Subcutaneous adipose tissue (tissue), 4 donors: Measurements from ENCODE around the gene NPHP4. TPM values are rescaled to one million over a fixed set of nuclear protein-coding genes. Genes with fewer than 3 reads are reported as not detected.

Source experiments
- total RNA-seq, 4 donors: library from RNA; depleted of rRNA; stranded (reverse); fragments of >200 nt; gene quantifications; one replicate each; pipeline ENCODE4 v1.1.0, GENCODE V29; 2016
- TF ChIP-seq, protein P1 (sequence below): fragments of 450-650 bp; IDR thresholded peaks from one replicate; pipeline ENCODE4 v1.5.1; 2016; ENCODE audit warnings: low read depth, mild to moderate bottlenecking, control low read depth, antibody characterized with exemption, moderate library complexity

The NPHP4 gene
- total RNA-seq, 4 donors from 2014 or later: 7.3 to 11.9 (median 9.5) TPM

DNA sequence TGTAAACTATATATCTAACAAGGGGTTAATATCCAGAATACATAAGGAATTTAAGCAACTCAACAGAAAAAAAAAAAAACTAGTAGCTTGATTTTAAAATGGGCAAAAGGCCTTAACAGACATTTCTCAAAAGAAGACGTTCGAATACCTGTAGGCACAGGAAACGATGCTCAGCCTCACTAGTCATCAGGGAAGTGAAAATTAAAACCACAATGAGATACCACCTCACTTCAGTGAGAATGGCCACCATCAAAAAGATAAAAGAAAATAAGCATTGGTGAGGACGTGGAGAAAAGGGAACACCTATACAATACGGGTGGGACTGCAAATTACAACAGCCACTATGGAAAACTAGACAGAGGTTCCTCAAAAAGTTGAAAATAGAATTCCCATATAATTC lies 37.3 kb downstream of the NPHP4 start:
- TF ChIP-seq, protein P1, sequence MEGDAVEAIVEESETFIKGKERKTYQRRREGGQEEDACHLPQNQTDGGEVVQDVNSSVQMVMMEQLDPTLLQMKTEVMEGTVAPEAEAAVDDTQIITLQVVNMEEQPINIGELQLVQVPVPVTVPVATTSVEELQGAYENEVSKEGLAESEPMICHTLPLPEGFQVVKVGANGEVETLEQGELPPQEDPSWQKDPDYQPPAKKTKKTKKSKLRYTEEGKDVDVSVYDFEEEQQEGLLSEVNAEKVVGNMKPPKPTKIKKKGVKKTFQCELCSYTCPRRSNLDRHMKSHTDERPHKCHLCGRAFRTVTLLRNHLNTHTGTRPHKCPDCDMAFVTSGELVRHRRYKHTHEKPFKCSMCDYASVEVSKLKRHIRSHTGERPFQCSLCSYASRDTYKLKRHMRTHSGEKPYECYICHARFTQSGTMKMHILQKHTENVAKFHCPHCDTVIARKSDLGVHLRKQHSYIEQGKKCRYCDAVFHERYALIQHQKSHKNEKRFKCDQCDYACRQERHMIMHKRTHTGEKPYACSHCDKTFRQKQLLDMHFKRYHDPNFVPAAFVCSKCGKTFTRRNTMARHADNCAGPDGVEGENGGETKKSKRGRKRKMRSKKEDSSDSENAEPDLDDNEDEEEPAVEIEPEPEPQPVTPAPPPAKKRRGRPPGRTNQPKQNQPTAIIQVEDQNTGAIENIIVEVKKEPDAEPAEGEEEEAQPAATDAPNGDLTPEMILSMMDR: no peak

DNA sequence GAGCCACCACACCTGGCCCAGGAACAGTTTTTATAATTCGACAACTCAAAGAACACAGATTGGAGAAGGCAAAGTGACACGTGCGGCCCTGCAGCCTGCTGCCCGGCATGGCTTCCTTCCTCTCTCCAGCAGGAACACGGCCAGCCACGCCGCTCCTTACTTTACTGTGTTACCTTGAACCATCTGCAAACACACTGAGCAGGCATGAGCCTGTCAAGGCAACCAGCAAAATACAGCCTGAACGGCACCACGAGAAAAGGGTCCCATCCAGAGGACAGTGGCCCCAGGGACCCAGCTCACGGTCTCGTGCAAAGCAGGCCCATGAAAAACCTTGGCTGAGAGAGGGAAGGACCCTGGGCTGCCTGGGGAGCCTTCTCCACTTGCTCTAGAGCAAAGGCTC lies 38.8 kb downstream of the NPHP4 start:
- TF ChIP-seq, protein P1: no peak

DNA sequence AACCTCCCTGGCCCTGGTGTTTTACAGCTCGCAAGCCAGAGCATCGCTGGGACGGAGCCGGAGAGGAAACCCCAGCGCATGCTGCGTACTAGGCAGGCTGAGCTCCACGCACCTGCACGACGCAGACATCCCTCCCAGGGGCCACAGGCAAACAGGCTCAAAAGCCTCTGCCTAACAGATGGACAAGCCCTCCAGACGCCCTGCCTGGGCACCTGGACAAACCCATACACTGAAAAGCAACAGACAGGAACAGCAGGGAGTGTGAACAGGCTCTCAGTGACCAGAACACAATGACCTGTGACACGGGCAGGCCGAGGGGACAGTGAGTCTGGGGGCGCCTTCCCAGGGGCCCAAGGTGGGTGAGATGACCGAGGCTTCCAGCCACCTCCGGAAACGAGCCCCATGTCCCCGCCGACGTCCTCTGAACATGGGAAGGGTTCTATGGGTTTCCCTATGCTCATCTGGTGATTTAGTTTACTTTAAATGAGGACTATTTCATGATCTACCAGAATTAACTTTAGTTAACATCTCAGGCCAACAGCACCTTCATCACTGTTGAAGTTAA lies 40.3 kb downstream of the NPHP4 start:
- TF ChIP-seq, protein P1: no peak

DNA sequence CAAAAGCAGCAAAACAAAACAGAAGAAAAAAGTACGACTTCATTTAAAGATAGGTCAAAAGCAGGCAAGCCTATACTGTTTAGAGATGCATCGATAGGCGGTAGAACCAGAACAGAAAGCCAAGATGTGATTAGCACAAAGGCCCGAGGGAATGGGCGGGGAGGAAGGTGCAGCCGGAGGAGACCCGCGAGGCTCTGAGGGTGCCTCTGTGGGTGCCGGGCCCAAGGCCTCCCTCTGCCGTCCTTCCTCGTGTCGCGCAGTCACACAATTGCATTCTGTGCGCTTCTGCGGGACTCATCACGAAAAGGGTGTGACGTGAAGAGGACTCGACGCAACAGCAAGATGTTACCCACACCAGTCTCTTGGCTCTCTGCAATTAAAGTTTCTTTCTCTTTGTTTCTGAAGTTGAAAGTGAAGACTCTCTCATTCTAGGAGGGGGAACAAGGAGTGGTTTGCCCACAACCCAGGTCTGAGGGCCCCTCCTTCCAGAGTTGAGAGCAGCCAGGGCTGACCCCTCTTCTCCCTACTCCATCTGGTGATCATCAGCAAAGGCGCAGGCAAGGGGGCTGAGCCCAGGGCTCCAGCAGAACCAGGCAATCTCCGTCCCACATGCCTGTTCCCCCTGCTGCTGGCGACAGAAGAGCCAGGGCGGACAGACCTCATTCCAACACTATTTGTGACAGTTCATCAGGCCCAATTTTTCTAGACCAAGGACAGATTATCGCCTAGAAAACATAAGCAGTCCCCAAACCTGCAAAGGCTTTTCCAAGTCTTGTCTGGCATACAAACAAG lies 41.0 kb downstream of the NPHP4 start:
- TF ChIP-seq, protein P1: no peak

DNA sequence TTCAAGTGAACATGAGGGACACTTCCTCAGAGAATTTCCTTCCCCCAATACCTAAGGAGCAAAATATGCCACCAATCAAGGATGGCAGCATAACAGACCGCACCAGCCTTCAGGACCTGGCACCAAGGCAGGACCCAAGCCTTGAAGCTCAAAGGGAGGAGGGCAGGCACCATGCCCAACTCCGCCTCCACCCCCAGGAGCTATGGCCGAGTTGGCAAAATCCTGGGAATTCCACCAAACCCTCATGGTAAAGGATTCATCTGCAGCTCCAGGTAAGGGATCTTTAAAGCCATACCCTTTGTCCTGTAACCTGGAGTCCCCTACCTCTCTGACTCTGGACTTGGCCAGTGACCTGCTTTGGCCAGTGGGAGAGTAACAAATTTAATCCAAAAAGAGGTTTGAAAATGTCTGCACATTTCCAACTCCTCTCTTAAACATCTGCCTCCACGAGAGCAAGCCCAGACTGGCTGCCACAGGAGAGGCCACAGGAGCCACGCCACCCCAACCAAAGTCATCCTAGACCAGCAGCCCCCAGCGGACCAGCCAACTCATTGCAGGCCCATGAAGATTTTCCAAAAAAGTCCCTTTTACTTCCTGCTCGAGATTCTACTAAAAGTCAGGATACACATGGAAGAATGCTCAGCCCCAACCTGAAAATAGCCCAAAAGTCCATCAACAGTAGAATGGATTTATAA lies 41.9 kb downstream of the NPHP4 start:
- TF ChIP-seq, protein P1: no peak

DNA sequence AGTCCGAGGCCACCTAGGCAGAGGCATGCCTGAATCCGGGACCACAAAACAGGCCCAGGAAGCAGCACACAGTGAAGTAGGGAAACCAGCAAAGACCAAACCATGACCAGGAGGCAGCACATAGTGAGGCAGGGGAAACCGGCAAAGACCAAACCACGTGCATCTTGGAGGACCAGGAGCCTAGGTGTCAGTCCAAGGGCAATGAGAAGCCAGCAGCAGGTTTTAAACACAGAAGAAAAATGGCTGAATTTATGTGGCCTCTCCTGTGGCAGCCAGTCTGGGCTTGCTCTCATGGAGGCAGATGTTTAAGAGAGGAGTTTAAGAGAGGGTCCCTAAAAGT lies 42.5 kb downstream of the NPHP4 start:
- TF ChIP-seq, protein P1: no peak

DNA sequence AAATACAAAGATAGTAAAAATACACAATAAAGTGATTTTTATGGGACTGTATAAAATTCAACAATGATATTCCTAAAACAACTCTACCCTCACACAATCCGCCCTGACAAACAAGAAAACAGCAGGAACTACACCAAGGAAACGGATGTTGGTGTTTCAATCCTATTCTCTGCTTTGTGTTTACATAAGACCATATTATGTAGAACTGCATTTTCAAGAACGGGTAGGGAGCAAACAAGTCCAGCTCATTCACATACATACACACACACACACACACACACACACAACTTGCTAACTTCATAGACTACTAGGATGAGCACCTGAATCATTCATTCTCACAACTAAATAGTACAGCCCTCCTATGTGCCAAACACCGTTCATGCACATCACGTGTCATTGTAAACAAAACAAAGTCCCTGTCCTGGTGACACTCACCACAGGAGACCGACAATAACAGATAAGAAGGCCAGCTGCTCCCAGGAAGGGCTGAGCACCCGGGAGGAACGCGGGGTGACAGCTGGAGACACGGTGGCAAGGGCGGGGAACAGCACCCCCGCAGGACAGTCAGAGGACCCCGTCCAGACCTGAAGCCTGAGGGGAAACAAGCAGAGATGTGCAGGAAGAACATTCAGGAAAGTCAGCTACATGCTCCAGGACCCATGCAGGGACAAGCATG lies 43.0 kb downstream of the NPHP4 start:
- TF ChIP-seq, protein P1: no peak
